NCI-H2107 (cell line): Measurements from ENCODE around the gene ATP9B.

Experiments
- DNase-seq: peaks from one replicate; lab custom pipeline; 2025; lab: John Stamatoyannopoulos, UW

Gene ATP9B, protein sequence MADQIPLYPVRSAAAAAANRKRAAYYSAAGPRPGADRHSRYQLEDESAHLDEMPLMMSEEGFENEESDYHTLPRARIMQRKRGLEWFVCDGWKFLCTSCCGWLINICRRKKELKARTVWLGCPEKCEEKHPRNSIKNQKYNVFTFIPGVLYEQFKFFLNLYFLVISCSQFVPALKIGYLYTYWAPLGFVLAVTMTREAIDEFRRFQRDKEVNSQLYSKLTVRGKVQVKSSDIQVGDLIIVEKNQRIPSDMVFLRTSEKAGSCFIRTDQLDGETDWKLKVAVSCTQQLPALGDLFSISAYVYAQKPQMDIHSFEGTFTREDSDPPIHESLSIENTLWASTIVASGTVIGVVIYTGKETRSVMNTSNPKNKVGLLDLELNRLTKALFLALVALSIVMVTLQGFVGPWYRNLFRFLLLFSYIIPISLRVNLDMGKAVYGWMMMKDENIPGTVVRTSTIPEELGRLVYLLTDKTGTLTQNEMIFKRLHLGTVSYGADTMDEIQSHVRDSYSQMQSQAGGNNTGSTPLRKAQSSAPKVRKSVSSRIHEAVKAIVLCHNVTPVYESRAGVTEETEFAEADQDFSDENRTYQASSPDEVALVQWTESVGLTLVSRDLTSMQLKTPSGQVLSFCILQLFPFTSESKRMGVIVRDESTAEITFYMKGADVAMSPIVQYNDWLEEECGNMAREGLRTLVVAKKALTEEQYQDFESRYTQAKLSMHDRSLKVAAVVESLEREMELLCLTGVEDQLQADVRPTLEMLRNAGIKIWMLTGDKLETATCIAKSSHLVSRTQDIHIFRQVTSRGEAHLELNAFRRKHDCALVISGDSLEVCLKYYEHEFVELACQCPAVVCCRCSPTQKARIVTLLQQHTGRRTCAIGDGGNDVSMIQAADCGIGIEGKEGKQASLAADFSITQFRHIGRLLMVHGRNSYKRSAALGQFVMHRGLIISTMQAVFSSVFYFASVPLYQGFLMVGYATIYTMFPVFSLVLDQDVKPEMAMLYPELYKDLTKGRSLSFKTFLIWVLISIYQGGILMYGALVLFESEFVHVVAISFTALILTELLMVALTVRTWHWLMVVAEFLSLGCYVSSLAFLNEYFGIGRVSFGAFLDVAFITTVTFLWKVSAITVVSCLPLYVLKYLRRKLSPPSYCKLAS

DNA sequence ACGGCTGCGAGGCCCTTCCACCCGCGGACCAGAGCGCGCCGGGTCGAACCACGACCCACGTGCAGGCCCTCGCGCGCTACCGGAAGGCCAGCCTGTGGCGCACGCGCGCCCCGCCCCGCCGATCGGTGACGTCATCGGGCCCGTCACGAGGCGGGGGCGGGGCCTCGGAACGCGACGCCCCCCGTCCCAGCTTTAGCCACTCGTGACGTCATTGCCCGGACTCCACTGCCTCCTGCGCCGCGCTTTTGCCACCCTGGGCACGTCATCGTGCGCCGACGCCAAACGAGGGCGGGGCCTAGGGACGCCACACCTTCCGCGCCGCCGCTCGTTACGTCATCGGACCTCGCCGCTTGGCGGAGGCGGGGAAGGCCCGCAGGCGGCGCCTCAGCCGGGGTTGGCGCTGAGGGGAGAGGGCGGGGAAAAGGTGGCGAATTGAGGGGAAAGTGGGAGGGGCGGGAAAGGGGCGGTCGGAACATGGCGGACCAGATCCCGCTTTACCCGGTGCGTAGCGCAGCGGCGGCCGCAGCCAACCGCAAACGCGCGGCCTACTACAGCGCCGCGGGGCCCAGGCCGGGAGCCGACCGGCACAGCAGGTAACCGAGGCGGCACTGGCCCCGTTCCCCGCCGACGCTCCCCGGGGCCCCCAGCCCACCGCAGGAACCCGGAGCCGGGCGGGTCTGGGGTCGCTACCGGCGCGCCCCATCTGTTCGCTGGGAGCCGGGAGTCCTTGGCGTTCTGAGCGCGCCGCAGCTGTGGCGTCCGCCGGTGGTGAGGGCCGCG, at the start of gene ATP9B:
Gene ATP9B (plus strand): TSS at position 458 of the 780 bp plus-strand sequence. CDS start 17 bp downstream, at position 475.
- DNase-seq = peak; percentile 97

DNA sequence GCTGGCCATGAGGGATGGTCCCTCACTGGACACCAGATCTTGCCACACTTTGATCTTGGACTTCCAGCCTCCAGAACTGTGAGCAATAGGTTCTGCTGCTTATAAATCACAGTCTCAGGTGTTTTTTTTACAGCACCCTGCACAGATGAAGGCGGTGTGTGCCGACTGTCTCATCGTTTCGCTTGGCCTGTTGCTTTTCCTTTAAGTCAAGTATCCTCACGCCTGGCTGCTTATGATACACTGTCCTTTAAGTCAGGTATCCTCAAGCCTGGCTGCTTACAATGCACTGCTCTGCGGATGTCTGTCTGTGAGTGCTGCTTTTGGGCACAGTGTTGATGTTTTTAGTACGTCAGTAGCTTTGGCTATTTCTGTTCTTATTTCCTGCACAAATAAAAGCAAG, 49.3 kb upstream of the ATP9B start:
- no peak for DNase-seq

DNA sequence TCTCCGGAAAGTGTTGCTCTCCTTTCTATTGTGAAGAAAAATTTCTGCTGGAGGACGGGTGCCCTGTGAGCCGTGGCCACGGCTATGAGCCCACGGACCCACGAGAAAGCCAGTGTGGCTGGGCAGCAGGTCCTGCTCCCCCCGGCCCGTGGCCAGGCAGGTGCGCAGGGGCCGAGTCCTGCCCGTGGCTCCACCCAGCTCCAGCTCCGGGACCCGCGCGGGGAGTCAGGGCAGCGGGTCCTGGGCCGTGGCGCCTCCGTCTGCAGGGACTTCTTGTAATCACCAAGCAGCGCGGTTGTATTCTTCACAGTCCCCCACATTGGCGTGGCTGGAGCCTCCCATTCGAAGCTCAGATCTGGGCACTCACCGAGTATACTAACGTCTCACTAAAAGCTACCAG, 46.6 kb upstream of the ATP9B start:
- DNase-seq = no peak

DNA sequence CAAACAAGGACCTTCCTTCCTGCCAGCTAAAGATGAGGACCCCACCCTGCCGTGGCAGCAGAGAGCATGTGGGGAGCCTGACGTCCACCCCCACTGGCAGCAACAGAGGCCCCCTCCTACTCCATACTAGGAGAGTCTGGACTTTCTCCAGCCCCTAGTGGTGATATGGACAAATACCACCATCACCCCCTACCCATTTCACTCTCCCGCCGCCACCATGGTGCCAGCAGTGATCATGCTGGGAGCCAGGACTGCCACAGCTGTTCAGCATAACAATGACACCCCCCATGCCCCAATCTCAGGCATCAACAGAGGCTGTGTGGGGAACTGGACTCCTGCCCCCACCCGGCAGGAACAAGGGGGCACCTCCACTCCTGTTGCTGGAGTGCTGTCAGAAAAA, 42.7 kb upstream of the ATP9B start:
- DNase-seq = no peak

DNA sequence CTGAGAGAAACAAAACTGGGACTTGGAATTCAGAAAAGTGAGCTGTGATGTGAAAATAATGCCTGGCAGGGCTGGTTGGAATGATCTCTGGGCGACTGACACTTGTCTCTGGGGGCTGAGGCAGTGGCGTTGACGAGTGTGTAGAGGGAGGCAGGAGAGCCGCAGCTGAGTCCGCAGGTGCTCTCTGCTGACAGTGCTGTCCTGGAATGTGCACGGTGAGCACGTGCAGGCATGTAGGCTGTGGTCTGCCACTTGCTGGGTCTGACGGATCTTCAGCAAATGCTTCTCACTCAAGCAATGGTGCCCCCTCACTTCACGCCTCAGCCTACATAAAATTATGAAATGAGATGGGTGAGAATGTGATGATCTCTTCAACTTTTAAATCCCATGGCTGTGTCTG, 38.5 kb upstream of the ATP9B start:
- DNase-seq = no peak

DNA sequence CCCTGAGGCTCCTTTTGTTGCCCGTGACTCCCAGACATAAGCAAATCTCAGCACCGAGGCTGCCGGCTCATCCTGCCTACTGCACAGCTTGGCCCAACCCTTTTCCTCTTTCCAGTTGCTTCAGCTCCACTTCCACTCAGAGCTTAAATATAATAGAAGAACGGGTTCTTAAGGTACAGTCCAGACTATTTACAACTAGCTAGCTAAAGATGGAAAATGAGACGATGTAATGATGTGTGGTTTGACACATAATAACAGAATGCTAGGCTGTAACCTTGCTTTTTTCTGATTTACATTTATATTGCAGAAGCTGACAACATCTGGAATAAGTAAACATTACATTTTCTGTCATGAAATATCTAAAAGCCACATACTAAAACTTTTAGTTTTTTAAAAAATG, 26.9 kb upstream of the ATP9B start:
- no peak for DNase-seq

DNA sequence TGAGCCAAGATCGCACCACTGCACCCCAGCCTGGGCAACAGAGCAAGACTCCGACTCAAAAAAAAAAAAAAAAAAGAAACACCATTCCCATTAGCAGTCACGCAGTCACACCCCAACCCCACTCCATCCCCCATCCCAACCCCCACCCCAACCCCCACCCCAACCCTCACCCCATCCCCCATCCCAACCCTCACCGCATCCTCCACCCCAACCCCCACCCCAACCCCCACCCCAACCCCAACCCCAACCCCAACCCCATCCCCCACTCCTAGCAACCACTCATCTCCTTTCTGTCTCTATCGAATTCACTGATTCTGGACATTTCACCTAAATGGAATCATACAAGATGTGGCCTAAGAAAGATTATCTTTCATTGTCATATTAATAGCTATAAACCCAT, 25.9 kb upstream of the ATP9B start:
- DNase-seq = no peak

DNA sequence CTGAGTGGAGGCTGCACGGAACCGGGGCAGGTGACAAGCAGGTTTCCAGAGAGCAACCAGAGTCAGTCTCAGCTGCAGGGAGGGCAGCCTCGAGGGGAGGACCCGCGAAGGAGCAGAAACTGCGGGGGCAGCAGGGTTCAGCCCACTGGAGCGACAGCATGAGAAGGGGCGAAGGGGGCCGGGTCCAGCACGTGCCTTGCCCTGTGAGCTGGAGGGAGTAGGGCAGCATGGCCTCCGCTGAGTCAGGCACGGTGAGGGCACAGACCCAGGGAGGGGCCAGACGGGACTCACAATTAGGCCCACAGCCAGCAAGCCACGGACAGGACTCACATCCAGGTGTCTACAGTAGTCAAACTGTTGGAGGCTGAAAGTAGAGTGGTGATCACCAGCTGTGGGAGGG, 22.7 kb upstream of the ATP9B start:
- DNase-seq = no peak

DNA sequence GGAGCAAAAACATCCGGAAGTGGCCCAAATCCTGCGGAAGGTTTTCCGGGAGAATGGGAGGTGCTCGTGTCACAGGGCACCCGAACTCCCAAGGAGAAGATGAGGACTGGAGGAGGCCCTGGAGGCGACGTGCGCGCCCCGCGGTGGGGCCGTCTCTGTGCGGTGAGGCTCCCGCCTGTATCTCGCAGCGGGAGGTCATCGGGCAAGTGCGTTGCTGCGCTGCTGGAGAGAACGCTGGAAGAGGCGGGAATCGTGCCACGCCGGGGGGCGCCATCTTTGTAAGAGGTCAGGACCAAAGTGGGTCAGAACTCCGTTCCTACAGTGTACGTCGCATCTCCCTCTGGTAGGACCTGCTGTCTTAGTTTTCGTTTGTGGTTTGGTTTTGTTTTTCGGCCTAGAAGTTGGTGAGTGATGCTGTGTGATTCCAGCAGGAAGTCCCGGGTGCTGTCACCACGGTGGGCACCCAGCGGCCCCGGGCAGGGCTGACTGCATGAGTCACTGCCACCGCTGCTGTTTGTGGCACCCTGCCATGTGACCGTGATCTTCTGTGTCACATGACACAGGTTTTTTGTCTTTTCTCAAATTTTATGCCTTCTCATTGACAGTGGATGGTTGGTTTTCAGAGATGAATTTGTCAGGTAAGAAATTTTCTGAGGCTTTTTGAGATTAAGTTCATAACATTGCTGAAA, 21.5 kb upstream of the ATP9B start:
- no peak for DNase-seq

DNA sequence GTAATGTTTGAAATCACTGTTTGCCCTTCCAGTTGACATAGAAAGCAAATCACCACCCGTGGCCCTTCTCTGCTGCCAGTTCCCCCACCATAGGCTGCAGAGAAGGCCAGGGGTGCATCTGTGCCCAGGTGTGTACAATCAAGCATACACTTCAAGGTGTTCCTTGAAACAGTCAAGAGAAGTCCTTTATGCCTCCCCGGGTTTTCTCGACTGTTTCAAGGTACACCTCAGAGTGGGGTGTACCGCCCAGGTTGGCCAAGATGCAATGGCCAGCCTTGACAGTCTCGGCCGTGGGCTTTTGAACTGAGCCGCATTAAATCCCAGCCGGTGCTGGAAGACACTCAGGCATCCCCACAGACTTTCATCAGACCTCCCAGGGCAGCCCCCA, 21.0 kb upstream of the ATP9B start:
- no peak for DNase-seq

DNA sequence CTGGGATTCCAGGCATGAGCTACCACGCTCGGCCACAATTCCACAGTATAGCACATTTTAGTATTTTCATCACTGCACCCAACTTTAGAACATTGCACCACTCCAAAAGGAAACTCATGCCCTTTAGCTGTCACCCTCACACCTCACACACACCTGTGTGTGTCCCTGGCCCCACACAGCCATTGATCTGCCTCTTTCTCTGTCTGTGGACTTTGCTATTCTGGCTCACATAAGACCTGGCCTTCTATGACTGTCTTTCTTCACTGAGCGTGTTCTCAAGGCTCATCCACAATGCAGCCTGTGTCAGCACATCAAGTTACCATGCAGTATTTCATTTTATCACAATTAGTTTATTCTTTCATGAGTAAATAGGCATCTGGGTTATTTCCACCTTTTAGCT, 19.7 kb upstream of the ATP9B start:
- DNase-seq = no peak

DNA sequence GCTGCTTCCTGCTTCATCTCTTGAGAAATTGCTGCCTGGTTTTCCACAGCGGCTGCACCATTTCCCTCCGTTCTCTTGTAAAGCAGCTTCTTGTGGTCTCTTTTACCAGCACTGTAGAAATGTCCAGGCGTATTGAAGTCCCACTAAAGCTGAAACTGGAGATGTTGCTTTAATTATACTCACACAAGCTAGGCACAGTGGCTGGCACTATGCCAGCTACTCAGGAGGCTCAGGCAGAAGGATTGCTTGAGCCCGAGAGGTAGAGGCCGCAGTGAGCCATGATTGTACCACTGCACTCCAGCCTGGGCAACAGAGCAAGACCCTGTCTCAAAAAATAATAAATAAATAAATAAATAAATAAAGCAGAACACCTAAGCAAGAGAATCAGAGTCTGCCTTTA, 19.2 kb upstream of the ATP9B start:
- no peak for DNase-seq

DNA sequence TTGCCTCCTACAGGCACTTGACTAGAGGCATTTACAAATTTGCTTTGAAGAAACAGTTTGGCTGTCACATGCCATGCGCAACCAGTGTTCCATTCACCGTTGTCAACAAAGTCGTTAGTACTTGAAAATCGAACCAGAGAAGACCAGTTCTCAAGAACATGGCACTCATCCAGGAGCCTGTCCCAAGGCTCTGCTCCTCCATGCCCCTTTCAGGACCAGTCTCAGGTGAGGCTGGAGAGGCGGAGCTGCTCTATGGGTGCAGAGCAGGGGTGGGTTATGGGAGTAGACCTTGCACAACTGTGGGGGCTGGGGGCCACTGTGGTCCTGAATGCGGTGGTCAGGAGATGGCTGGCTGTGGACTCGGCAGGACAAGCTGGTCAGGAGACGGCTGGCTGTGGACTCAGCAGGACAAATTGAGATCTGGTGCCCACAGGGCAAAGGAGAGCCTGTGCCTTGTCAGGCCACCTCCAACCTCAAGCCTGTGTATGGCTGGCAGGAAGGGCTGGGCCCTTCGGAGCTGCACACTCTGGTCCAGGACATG, 12.3 kb upstream of the ATP9B start:
- no peak for DNase-seq

DNA sequence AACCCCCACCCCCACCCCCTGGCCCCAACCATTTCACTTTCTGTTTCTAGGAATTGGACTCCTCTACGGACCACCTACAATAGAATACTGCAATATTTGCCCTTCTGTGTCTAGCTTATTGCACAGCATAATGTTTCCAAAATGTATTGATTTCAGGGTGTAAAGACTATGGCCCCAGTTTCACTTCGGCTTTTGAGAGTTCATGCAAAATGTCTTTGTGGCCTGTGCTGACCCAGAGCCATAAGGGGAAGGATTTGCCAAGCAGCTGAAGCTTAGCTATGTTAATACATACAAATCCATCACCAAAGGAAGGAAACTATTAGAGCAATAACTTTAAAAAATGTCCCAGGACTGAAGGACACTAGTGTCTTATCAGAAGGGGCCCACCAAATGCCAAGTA, 11.2 kb upstream of the ATP9B start:
- no peak for DNase-seq

DNA sequence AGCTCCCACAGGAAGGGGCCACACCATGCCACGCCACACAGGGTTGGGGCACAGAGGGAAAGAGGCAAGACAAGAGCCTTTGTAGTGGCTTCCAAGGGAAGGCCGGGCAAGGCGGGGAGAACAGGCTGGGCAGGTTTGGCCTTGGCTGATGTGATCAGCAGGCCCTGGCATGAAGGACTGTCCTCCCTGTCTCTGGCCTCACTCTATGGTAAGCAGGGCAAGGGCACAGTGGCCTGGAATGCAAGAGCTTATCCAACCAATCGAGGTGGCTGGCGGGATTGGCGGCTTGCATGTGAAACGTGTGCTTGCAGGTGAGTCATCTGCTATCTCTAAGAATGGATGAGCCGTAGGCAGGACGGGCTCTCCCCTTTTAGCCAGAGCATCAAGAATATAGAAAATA, 6.4 kb upstream of the ATP9B start:
- no peak for DNase-seq

DNA sequence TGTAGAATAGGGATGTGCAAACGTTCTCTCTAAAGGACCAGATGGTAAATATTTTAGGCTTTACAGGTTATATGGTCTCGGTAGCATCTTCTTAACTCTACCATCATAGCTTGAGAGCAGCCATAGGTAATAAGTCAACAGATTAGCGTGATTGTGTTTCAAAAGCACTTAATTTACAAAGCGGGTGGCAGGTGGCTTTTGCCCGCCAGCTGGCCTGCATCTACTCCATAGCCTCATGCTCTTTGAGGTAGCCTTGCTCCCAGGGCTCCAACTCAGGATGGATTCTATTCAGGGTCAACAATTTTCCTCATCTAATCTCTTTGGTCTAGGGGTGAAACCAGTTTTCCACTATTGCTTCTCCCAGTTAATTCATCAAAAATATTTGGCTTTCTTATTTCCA, 5.0 kb upstream of the ATP9B start:
- DNase-seq = peak; percentile 30

DNA sequence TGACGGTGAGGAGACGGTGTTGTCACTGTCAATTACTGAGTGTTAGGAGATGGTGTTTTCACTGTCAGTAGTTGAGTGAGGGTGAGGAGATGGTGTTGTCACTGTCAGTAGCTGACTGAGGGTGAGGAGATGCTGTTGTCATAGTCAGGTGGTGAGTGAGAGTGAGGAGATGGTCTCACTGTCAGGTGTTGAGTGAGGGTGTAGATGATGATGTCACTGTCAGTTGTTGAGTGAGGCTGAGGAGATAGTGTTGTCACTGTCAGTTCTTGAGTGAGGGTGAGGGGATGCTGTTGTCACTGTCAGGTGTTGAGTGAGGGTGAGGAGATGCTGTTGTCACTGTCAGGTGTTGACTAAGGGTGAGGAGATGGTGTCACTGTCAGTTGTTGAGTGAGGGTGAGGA, 3.4 kb upstream of the ATP9B start:
- no peak for DNase-seq

DNA sequence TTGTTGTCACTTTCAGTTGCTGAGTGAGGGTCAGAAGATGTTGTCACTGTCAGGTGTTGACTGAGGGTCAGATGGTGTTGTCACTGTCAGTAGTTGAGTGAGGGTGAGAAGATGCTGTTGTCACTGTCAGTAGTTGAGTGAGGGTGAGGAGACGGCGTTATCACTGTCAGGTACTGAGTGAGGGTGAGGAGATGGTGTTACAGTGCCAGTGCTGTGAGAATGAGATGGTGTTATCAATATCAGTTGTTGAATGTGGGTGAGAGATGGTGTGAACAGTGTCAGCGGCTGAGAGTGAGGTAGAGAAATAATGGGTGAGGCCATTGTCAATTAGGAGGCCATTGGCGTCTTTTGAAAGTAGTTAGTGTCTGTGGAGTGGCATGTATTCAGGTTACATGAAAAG, 1.6 kb upstream of the ATP9B start:
- DNase-seq = no peak

DNA sequence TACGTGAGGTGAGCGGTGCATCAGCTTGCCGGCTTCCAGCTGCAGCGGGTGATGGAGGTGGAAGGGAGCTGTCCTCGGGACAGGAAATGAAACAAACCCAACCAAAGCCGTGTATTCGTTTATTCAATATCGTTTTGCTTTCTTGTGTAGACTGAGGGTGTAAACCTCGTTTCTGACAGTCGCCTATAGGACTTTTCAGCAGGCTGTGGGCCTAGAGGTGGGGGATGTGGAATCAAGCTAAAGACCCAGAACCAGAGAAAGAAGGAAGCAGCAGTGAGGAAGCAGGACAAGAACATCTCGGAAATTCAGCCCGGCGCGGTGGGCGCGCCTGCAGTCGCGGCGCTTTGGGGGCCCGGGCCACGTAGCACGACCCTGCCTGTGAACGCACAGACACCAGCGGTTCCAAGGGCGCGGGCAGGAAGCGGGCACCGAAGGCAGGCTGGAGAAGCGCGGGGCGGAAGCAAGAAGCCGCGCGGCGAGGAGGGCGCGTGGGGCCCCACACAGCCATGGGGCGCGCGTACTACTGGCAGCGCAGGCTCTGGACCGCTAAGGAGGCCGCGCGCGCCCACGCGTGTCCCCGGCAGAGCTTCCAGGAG, 755 bp upstream of the ATP9B start:
- no peak for DNase-seq

DNA sequence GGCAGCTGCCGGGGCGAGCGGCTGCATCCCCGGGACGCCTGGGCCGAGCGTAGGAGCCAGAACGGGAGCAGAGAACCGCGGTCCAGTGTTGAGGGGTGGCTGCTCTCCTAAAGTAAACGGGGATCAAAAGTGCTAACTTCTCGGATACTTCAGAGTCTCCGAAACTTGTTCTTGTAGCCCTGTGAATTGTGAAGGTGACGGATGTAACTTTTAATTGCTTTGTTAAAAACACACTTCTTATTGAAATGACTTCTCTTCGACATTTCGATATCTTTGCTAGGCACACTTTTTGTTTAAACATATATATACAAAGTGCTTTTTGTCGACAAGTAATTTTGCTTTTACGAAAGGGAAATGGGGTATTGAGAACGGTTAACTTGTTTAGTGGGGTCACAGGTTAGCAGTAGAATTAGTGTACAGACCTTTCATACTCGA, 540 bp downstream of the ATP9B start:
- no peak for DNase-seq

DNA sequence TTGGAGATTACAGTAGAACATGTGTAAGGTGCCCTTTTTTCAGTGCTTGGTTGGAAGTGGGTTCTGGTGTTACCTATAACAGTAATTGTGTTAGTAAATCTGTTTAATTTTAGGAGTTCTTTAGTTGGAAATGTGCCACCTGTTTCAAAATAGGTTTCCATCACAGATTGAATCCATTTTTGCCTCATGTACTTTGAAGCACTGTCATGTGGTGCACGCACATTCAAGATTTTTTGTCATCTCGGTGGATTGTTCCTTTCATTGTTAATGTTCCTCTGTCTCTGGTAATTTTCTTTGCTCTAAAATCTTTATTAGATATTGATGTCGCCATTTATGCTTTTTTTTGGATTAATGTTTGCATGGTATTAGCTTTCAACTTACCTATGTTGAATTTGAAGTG, 1.3 kb downstream of the ATP9B start:
- DNase-seq = no peak
